GM18520 (cell line): ENCODE data around the gene LRP8.

Experiments used
- ATAC-seq: cut with Tn5 transposase; IDR thresholded peaks from one replicate; pipeline ENCODE4 v1.9.1; 2021; ENCODE audit not compliant: unreplicated experiment

The LRP8 gene

DNA sequence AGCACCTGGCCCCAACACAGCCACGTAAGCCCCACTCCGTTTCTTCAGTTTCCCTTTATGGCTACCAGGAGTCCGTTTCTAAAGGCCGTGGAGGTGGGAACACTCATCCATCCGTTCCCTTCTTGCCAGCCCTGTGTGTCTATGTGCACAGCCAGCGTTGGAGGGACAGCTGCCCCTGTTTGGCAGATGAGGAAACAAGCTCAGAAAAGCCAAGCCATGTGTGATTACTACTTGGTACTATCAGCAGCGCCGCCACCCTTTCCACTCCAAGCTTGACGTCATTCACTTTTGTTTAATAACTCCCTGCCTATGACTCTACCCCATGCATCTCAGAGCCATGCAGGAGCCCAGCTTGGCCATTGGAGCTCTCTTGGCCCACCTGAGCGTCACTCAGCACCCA lies 3.5 kb downstream of the LRP8 start:
- no peak for ATAC-seq

DNA sequence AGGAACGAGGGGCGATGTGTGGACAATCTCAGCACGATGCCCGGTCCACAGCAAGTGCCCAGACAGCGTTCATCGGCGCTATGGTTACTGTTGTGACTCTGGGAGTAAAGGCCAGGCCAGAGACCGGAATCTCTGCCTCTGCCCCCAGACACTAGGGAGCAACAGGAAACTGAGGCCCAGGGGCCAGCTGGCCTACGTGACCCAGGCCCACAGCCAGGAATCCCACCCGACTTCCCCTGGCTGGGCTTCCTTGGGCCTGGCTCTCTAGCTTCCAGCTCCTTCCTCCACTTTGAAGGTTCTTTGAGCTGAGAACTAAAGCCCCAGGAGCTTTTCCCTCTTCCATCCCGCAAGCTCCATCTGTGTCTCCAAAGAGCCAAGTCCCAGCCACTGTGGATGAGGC lies 4.6 kb downstream of the LRP8 start:
- ATAC-seq, result no peak

DNA sequence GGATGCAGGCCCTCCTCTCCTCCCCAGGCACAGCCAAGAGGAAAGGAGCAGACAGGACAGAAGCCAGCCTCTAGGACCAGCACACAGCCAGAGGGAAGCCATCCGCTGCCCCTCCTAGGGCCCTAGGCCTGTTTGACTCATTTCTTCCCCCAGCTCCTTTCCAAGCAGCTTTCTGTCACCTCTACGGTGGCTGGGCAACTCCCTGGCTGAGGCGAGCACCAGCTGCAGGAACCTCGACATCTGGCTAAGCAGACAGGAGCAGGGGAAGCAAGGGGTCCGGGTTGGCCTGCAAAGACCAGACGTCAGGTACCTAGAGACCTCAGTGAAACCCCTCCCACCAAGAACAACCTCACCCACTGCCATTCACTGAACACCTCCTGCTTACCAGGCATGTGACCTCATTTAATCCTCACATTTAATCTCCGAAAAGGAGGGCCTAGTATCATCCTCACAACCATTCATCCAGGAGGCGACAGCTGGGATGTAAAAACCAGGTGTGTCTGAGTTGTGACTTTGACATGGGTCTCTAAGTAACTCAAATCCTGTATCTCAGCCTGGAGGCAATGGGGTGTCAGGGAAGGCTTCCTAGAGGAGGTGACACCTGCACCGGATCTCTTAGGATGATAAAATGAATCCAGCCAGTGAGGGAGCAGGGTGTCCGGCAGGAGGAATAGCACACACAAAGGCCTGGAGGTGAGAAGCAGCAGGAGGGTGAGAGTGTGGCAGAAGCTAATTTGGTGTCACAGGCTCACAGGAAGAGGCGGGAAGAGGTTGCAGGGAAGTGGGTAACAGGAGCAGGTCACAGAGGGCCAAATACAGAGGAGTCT lies 5.9 kb downstream of the LRP8 start:
- ATAC-seq, result no peak

DNA sequence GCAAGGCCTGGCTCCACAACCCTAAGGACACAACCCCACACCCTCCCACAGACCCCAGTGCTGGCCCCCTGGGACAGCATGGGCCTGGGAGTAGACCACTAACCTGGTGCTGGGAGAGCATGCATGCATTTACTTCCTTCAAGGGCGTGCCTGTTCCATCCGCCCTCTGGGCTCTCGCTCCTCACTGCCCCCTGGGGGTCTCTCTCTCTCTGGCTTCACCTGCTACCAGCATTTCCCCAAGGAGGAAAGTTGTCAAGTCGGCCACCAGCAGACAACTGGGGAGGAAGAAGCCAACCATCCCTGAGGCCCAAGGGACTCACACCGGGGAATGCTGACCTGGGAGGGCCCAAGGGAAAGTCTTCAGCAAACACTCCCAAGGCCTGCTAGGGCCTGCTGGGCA lies 6.5 kb downstream of the LRP8 start:
- no peak for ATAC-seq

DNA sequence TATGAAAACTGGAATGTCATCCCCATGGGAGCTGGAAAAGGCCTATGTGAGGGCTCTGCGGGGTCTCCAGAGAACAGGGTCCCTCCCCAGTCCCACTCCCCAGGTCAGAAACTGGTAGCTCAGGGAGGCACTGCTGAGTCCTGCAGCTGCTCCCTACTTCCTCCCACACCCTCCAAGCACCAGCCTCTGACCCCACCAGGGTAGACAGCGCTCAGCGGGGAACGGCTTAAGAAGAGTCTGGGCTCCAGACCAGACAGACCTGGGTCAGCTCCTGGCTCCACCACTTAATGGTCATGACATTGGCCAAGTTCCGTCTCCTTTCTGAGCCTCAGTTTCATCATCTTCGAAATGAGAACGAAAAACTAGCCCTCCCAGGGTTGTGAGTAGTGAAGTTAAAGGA lies 7.2 kb downstream of the LRP8 start:
- no peak for ATAC-seq

DNA sequence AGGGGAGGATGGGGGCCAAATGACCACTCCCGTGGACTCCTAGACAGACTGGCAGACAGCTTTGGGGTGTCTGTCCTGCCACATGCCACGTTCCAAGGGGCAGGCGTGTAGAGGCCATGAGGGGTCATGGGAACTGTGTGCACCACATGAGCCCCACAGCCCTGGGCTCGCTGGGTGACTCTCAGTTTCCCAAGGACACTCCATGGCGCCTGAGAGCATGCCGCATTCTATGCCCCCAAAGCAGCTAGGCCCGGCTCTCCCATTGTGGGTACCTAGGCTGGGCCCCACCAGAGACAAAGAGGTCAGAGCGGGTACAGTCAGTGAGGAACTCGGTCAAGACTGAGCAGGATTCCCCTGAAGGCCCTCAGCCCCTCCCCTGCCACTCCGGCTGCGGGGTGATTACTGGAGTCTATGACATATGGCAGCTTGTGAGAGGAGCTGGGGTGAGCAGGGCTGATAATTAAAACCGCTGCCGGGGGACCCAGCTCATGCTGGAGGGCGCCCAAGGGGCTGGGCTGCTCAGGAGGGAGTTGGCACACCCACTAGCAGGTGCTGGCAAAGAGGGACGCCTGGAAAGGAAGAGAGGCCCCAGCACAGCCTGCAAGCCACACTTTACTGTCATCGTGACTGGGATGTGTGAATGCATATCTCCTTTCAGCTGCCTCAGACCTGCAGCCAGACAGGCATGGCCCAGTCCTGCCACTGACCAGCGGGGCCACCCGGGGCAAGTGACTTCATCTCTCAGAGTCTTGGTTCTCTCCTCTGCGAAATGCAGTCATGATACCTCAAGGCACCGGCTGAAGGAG lies 8.4 kb downstream of the LRP8 start:
- no peak for ATAC-seq

DNA sequence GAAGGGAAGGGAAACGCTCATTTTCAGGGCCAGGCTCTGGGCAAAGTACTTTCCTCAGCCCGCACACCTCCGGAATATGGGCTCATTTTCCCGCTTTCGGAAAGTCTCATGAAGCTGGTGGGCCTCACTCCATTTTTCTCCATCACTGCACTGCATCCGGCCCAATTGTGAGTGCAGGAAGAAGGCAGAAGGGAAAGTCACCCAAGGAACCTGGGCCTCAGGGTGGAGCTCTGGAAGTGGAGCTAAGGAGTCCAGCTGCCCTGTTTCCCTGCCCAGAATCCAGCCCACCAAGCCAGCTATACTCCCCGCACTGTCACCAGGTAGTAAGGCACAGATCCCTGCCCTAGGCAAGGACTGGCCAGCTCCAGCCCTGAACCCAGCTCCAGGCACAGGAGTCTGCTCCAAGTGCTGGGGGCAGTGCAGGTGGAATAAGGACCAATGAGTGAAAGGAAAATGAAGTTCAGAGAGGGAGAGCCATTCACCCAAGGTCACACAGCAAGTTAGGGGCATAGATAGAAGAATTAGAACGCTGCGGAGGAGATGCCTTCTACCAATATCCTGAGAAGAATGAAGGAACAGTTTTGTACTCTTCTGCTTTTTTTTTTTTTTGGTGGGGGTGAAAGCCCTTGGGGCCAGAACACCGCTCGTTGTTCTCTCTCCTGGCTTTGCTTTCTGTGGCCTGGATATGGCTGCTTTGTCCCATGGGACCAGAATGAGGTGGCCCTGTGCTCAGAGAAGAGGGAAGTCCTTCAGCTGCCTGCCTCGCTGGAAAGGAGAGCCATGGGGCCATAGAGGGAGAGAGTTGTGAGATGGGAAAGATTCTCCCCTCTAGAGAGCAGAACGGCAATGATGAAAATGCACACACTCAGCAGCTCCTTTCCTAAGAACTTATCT lies 10.0 kb downstream of the LRP8 start:
- ATAC-seq, result no peak

DNA sequence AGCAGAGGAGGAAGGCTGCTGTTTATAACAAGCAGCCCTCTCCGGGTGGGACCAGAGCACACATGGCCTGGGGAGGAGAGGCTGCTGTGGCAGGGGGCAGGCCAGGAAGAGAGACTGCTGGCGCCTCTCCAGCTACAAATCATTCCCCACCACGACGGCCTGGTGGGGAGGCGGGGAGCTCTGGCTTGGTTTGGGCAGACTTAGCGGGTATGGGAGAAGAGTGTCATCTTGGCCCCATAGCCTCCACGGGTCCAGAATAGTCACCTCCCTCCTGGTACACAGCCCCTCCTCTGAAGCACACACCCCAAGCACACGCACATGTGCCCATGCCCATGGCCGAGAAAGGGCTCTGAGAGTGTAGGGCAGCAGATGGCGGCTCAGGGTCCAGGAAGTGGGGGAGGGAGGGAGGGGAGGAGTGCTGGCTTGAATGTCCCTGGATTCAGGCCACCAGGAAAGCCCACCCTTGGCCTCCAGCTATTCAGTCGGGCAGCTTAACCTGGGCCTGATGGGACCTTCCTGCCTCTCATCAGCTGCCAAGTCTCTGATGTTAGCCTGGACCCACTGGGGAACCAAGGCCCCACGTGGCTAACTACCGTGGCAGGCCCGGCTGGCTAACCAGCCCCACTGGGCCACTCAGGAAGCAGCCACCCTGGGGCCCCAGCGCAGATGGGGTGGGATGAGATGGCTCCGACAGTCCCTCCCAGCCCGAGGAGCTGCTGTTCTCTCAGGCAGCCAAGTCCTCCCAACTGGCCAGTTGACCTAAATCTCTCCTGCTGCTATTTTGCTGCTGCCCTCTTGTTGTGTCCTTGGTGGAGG lies 10.9 kb downstream of the LRP8 start:
- no peak for ATAC-seq

DNA sequence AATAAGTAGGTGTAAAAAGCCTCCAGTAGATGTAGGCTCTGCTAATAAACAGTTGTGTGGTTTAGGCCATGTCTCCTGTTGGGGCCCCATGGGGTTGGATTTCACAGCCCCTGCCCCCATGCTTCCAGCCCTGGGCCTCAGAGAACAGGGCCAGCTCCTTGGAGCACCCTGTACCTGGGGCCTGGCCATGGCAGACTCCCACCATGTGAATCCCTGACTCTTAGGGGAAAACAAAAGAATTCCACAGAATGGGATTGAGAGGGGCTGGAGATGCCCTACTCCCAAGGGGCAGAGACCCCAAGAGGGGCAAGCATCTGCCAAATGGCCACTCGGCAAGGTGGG lies 11.5 kb downstream of the LRP8 start:
- no peak for ATAC-seq

DNA sequence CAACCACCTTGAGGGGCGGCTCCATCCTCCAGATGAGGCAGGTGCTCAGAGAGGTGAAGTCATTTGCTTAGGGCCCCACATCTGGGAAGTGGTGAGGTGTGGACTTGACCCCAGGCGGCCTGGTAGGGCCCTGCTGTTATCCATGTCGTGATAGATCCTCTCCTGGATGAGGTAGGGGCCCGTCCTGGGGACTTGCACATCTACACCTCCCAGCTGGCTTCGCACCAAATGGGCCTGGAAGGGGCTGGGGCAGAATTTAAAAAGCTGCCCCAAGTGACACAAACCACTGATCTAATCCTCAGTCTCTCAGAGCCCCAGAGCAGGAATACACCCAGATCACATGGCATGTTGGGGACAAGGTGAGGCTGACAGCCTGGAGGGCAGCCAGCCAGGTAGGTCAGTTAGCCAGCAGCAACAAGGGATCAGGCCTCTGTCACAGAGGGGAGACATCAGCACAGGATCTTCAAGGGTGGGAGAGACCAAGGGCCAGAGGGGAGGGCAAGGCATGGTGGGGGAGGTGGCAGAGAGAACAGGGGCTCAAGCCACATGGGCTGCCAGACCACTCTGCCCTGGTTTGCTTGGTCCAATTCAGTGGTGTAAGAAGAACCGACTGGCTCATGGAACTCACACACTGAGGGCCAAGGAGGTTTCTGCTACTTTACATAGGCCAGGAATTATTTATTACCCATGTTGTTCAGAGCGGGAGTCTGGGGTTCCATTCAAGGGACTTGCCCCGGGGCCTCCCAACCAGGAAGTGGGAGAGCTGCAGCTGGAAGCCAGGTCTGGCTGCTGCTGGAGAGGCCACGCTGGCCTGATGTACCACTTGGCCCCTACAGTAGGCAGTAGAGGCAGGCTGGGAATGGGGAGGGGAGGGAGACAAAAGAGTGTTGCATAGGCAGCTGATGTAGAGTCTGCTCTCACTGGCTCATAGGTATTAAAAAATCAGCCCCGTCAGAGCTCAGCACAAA lies 12.1 kb downstream of the LRP8 start:
- ATAC-seq, result no peak

DNA sequence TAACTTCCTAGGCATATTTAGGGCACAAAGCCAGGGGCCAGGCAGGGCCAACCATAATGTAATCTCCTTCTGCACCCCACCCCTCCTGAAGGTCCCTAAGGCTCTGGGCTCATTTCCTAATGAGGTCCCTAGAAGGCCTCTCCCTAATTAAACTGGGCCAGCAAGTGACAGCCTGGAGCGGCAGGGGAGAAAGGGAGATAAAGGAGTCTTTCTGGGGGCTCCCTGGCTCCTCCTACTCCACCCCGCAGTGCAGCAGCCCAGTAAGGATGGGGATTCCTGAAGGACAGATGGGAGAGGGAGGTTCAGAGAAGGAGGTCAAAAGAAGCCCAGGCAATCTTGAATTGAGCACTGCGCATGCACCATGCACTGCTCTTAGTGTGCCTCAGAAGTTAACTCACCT lies 12.8 kb downstream of the LRP8 start:
- ATAC-seq, result no peak

DNA sequence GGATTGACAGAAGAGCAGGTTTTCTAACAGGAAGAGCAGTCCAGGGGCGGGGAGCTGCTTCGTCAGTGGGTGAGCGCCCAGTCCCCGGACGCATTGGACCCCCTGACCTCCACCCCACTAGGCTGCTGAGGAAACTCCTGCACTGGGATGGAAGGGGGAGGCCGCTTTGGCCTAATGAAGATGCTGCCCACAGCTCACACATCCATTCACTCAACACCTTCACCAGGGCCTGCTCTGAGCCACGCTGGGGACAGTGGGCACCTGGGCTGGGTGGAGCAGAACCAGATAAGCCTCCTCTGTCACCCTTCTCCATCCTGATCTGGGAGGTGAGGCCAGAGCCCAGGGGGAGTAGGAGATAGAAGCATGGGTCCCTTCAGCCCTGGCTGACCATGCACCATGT lies 13.3 kb downstream of the LRP8 start:
- ATAC-seq, result no peak

DNA sequence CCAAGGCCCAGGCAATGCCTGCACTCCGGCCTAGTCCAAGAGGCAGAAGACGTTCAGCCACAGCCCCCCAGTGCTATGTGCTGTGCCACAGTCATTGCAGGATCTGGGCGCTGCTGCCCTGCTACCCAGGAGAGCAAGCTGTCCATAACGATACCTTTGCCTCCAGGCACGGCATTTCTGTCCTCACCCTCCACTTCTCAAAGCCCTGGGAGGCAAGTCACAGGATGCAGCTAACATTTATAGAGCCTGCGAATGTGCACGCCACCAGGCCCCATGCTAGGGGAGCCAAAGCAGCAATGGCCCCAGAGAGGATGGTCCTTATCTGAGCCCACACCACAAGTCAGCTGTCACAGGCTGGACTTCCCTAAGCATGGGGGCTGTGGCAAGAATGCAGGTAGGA lies 13.8 kb downstream of the LRP8 start:
- no peak for ATAC-seq

DNA sequence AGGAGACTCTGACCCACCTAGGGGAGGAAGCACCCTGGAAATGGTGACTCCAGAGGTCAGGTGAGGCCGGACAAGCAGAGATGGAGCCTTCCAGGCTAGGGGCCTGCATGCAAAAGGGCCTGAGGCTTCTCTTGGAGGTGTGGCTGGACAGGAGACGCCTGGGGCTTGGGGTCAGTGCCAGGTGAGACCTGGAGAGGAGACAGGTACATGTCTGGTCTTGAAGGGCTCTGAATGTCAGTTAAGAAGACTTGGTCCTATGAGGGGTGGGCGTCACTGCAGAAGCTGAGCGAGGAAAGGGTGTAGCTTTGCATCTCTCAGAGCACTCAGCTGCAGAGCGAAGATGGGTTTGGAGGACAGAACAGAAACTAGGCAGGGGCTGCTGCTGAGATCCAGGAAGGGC lies 14.3 kb downstream of the LRP8 start:
- no peak for ATAC-seq

DNA sequence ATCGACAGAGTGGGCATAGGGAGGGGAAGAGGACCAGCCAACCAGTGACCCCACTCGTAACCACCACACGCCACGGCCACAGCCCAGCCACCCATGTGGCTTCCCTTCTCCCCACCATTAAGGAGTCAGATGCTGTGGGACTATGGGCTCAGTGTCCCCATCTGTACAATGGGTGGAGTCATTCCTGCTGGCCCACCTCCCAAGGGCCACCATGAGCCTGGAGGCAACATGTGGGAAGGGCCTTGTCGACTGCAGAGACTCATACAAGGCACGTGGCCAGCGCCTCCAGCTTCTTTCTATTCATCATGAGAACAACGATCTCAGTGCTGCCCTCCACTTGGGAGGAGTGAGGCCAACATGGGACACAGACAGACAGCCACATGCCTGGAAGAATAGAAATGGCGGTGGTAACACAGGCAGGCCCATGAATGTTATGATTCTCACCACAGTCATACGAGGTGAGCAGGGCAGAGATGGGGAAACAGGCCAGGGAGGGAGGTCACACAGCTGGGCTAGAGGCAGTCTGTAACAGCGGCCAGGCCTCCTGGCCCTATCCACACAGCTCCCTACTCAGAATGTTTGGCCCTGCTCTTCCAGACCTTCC lies 16.1 kb downstream of the LRP8 start:
- ATAC-seq, result no peak

DNA sequence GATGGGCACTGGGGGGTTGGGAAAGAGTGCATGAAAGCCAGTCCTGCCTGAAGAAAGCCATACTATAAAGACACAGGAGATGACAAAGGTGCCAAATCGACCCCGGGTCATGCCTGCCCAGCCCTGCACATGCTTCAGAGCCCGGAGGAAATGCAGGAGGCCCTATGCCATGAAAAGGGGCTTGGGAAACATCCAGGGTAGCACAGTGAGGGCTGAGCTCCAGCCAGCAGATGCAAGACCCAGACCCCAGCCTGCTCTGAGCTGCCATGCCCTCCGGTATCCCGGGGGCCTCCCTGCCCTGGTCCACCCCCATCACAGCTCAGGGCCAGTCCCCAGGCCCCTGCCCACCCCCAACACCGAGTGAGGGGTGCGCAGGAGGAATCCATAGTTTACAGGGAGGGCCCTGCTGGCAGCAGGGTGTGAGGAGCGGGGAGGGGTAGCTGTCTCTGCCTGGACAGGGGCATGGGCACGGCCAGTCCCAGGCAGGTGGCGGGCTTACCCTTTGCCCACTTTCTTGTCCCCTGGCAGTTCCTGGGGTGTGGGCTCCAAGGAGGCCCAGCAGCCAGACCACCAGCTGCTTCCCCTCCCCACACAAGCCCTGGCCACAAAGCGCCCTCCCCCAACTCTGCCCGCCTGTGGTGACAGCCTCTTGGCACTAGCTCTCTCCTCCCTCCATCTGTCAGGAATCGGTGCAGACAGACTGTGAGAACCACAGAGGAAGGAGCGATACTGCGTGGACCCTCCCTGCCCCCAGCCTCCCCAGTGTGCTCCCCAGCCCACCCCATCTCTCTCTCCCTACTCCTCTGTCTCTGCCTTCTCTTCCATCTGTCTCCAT lies 16.8 kb downstream of the LRP8 start:
- ATAC-seq, result no peak

DNA sequence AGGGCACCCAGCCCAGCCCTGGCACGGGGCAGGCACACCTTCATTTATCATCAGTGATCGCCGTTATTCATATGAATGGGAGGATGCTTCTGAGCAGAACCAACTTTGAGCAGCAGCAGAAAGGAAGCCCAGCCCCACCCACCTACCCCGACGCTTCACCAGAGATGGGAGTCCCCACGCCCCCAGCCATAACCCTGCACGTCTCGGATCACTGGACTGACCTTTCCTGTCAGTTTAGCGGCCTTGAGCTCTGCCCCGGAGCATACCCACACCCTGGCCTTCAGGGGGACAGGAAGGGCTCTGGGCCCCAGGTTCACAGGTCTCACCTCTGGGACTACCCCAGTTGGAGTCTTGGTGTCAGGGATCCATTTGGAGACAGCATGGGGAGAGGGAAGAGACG lies 18.1 kb downstream of the LRP8 start:
- ATAC-seq, result no peak

DNA sequence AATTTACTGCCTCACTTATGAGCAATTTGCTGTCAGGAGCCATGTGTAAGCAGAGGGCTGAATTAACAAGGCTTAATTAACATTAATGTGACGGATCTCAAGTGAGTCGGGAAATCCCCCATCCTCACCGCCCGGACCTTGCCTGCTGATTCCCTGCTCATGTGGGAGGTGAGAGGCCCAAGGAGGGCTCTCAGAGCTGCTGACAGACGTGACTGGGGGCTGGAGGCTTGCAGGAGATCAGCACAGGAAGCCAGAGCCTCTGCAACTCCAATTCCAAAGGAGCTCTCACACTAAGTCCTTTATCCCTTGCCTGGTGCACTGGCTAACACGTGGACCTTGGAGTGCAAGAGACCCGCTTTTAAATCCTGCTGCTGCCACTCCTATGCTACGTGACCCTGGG lies 19.4 kb downstream of the LRP8 start:
- ATAC-seq, result no peak
